NCI-H1105 treated with DMSO at 0.1 percent for 48 hours (cell line): ENCODE results near the gene YIF1A.
"Not testable (repeated sequence)": the region's sequence is repeated elsewhere in the genome, so short reads cannot be mapped to it uniquely, and the experiment has no call there.

ENCODE experiments used
- DNase-seq: peaks from one replicate; lab custom pipeline; 2025; lab: John Stamatoyannopoulos, UW

YIF1A gene

GRCh38 chr11:66286699-66287098, 2.2 kb downstream of the YIF1A start:
- no peak for DNase-seq

- DNase-seq, result no peak
These were observed 3.5 kb downstream of the YIF1A start for GRCh38 chr11:66285250-66285947.

GRCh38 chr11:66284526-66285078, 4.3 kb downstream of the YIF1A start:
- DNase-seq, result no peak

- DNase-seq, result no peak
These were observed 5.4 kb downstream of the YIF1A start for GRCh38 chr11:66283461-66284105.

- DNase-seq, result peak; percentile 98
These were observed 6.2 kb downstream of the YIF1A start for GRCh38 chr11:66282468-66283455.

- no peak for DNase-seq
These were observed 7.0 kb downstream of the YIF1A start for GRCh38 chr11:66281776-66282467.

GRCh38 chr11:66281001-66281400, 7.9 kb downstream of the YIF1A start:
- DNase-seq, result no peak

GRCh38 chr11:66280428-66280827, 8.5 kb downstream of the YIF1A start:
- DNase-seq, result no peak

- no peak for DNase-seq
These were observed 9.7 kb downstream of the YIF1A start for GRCh38 chr11:66279092-66279734.

GRCh38 chr11:66278363-66279091, 10.4 kb downstream of the YIF1A start:
- peak; percentile 16 for DNase-seq

GRCh38 chr11:66277471-66278362, 11.2 kb downstream of the YIF1A start, which contains the start of gene CNIH2:
Gene CNIH2, plus strand, starts transcription at chr11:66278175. Its CDS starts 282 bp downstream, at chr11:66278457.
- DNase-seq, result peak; percentile 30

- DNase-seq, result not testable (repeated sequence)
These were observed 11.9 kb downstream of the YIF1A start for GRCh38 chr11:66277064-66277463.

- not testable (repeated sequence) for DNase-seq
These were observed 12.3 kb downstream of the YIF1A start for GRCh38 chr11:66276619-66277018.

GRCh38 chr11:66275984-66276612, 12.8 kb downstream of the YIF1A start:
- DNase-seq, result no peak

GRCh38 chr11:66275396-66275795, 13.5 kb downstream of the YIF1A start:
- no peak for DNase-seq

- no peak for DNase-seq
These were observed 14.7 kb downstream of the YIF1A start for GRCh38 chr11:66274219-66274618.

GRCh38 chr11:66272596-66272995, 16.3 kb downstream of the YIF1A start:
- no peak for DNase-seq

GRCh38 chr11:66271816-66272215, 17.1 kb downstream of the YIF1A start:
- DNase-seq, result no peak
